Measurements from ENCODE around the gene NR3C2.
"Not testable (repeated sequence)": the region's sequence is repeated elsewhere in the genome, so short reads cannot be mapped to it uniquely, and the experiment has no call there.

Gene NR3C2

GRCh38 chr4:148373093-148373492, 69.1 kb downstream of the NR3C2 start:
- in situ Hi-C loops (cut with HindIII; ENCODE audit: low sequenced_read_pairs) = no loop called here

GRCh38 chr4:148369919-148370318, 72.3 kb downstream of the NR3C2 start:
- in situ Hi-C loops (cut with HindIII; ENCODE audit: low sequenced_read_pairs) = no loop called here

- in situ Hi-C loops (cut with HindIII; ENCODE audit: low sequenced_read_pairs) = no loop called here
Observed at GRCh38 chr4:148367756-148368155, 74.5 kb downstream of the NR3C2 start.

DNA sequence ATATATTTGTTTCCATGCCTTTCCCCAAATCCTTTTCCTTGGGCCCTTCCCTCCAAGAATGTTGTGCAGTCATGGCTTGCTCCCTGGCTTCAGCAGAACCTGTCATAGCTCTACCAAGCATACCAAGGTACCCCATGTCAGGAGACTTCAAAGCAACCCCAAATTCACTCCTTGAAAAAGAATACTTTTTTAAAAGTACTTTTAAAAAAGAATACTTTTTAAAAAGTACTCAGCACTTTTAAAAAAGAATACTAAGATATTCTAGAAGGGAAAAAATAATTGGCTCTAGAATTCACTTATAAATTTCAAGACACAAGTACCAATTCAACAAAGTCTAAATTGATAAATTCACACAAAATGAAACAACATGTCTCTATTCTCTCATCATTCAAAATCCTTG, 76.0 kb downstream of the NR3C2 start:
- in situ Hi-C loops (cut with HindIII; ENCODE audit: low sequenced_read_pairs) = no loop called here

DNA sequence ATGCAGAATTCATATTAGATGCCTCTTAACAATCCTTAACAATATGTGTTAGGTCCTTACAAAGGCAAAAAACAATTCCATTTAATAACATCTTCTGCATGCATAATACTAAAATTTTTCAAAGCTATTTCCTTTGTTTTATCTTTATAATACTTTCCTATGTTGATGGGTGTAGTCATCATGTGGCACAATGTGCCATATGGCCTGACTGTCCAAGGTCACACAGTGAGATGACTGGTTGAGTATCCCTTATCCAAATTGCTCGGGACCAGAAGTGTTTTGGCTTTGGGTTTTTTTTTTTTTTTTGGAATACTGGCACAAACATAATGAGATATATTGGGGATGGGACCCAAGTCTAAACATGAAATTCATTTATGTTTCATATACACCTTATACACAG, 77.7 kb downstream of the NR3C2 start:
- in situ Hi-C loops (cut with HindIII; ENCODE audit: low sequenced_read_pairs) = no loop called here

DNA sequence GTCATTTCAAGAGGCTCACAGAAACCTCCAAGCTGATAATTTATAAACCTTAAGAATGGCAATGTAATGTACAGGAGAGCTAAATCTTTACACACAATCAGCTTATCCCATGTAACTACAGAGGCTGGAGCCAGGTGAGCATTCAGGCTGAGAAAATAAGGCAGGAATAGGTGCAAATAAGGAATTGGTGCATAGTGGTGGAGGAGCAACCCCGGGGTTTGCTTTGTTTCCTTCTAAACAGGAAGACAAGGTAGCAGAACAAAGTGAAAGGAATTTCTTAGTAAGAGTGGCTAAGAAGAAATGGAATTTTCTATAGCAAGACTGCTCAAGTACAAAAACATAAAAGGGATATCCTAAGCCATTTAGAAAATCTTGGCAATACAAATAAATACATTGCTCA, 82.4 kb downstream of the NR3C2 start:
- in situ Hi-C loops (cut with HindIII; ENCODE audit: low sequenced_read_pairs) = no loop called here

- in situ Hi-C loops (cut with HindIII; ENCODE audit: low sequenced_read_pairs) = no loop called here
Observed at GRCh38 chr4:148355442-148356123, 86.6 kb downstream of the NR3C2 start.

DNA sequence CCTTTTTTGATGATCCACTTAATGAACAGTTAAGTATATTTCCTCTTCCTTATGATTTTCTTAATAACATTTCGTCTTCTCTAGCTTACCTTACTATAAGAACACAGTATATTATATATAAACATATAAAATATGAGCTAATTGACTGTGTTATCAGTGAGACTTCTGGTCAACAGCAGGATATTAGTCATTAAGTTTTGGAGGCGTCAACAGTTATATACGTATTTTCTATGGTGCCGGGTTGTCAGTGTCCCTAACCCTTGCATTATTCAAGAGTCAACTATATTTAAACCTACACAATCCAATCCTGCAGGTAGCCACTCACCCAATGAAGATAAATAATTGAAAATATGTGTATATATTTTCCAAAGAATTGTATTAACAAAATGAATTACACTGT, 88.0 kb downstream of the NR3C2 start:
- in situ Hi-C loops (cut with HindIII; ENCODE audit: low sequenced_read_pairs) = no loop called here

- in situ Hi-C loops (cut with HindIII; ENCODE audit: low sequenced_read_pairs) = no loop called here
Observed at GRCh38 chr4:148353571-148353970, 88.6 kb downstream of the NR3C2 start.

DNA sequence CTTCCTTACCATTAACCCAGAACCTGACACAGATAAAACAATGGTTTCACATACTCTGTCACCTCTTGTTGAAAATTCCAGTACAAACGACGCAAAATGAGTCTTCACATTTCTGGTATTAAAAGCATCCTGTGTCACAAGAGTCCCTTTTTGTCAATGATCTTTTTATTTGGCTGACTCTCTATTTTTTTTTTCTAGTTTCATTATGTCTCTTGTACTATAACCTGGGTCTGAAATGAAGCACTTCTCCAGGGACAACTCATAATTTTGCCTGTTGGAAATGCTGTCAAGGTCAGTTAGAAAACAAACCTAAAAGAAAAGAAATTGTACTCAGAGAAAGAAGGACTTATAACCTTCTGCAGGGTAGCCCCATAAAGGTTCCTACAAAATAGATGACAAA, 93.1 kb downstream of the NR3C2 start:
- in situ Hi-C loops (cut with HindIII; ENCODE audit: low sequenced_read_pairs) = no loop called here

DNA sequence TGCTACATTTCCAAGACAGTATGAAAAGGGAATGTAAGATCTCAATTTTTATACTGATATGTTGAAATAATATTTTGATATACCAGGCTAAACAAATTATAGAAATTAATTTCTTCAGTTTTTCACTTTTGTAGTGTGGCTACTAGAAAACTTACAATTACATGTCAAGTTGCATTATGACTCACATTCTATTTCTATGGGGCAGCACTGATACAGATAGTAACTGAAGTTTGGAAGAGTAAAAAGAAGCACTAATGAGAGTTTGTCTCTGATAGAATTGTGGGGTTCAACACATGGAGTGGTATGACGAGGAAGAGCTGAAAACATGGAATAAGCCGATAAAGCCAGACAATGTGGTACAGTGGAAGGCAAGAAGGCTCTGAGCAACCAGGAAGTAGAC, 95.6 kb downstream of the NR3C2 start:
- in situ Hi-C loops (cut with HindIII; ENCODE audit: low sequenced_read_pairs) = no loop called here

GRCh38 chr4:148345509-148345908, 96.7 kb downstream of the NR3C2 start:
- in situ Hi-C loops (cut with HindIII; ENCODE audit: low sequenced_read_pairs) = no loop called here

DNA sequence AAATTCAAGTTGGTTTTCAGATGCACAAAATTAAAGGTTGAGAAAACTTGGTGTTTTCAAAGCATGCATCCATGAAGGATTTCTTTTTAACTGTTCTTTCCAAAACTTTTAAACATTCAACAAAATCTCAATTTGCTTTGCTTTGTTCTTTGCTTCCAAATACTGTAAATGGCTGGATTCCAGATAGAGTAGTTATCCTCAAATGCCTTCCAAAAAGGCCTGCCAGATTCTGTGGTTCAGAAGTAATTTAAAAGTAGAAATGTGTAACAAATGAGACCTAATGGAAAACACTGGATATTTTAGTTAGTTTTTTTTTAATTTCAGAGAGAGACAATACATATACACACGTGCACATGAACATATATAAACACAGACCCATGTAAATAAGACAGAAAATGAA, 97.3 kb downstream of the NR3C2 start:
- in situ Hi-C loops (cut with HindIII; ENCODE audit: low sequenced_read_pairs) = no loop called here

- in situ Hi-C loops (cut with HindIII; ENCODE audit: low sequenced_read_pairs) = no loop called here
Observed at GRCh38 chr4:148344352-148344751, 97.9 kb downstream of the NR3C2 start.

DNA sequence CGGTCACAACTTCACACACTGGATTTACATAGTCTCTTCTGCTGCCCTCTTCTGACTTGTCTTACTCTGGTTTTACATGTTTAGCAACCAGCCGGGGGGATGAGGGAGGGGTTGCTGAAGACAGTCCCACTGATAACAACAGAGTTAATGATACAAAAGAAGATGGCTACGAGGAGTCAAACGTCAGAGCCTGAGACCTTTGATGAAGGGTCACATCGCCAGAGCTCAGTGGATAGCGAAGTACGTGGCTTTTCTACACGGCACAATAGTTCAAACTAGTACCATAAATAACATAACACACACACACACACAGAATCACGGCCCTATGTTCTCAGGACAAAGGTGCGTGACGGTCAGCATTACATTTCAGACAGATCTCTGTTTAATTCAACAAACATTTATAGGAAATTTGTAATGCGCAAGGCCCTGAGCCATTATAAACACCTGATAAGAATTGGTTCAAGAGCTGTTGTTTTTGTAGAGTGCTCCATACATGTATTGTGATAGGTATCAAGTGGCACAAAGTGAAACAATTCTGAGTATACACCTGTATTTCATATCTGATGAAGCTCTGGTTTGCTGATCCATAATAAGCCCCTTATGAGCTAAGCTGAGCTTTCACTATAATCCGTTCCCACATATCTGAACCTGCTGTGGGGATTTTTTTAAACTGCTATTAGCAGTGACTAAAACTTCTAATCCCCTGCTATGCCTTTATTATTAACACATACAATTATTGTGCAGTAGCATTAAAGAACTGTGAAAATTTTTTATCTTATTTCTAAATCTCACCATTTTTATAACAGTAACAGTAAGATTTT, 100.0 kb downstream of the NR3C2 start:
- in situ Hi-C loops (cut with HindIII; ENCODE audit: low sequenced_read_pairs) = no loop called here

DNA sequence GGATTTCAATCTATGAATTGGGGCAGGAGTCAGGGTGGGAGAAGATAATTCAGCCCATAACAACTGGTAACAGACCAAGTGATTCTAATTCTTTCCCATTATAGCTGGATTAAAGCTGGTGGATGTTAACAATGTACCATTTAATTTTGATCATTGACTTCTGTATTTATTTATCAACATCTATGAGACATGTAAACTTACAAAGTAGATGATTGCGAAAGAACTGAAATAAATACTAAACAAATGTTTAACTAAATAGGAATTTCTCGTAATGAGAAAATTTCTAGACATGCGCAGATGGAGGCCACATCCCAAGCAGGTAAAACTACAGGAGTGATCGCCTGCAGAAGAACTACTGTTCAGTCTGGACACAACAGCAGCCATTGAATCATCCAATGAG, 107.1 kb downstream of the NR3C2 start:
- in situ Hi-C loops (cut with HindIII; ENCODE audit: low sequenced_read_pairs) = no loop called here

DNA sequence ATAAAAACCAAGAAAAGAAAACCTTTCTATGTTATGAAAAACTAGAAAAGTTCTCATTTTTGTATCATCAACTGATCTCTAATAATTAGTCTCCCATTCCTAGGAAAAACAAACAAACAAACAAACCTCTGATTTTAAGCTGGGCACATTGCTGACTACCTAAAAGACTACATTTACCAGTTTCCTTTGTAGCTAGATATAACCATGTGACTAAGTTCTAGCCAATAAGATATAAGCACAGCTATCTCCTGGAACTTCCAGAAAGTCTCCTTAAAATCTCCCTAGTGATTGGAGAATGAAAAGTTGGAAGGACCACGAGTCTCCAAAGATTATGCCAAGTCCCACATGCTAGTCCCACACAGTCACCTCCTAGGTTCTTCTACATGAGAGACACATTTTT, 108.9 kb downstream of the NR3C2 start:
- in situ Hi-C loops (cut with HindIII; ENCODE audit: low sequenced_read_pairs) = no loop called here

- in situ Hi-C loops (cut with HindIII; ENCODE audit: low sequenced_read_pairs) = no loop called here
Observed at GRCh38 chr4:148332486-148332885, 109.7 kb downstream of the NR3C2 start.

DNA sequence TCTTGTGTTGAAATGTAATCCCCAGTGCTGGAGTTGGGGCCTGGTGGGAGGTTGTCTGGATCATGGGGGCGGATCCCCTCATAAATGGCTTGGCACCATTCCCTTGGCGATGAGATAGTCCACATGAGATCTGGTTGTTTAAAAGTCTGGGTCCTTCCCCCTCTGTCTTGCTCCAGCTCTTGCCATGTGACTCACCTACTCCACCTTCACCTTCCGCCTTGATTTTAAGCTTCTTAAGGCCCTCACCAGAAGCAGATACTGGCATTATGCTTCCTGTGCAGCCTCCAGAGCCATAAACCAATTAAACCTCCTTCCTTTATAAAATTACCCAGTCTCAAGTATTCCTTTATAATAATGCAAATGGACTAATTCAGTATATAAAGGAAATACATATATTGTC, 111.5 kb downstream of the NR3C2 start:
- in situ Hi-C loops (cut with HindIII; ENCODE audit: low sequenced_read_pairs) = no loop called here

DNA sequence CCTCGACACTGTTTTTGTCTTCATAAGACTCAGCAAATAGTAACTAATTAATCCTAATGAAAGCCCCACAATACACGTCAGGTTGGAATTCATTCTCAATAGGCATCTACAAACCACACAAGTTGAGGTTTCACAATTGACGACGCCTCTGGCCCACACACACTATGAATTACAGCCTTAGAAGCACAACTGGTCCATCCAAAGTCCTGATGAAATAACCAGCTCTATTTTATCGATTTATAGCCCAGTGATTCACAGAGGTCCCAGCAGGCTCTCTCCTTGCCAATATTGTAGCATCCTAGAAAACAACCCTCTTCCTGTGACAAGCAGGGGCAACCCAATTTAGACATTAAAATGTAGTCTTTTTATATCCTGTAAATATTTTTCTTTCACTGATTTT, 112.1 kb downstream of the NR3C2 start:
- in situ Hi-C loops (cut with HindIII; ENCODE audit: low sequenced_read_pairs) = no loop called here

DNA sequence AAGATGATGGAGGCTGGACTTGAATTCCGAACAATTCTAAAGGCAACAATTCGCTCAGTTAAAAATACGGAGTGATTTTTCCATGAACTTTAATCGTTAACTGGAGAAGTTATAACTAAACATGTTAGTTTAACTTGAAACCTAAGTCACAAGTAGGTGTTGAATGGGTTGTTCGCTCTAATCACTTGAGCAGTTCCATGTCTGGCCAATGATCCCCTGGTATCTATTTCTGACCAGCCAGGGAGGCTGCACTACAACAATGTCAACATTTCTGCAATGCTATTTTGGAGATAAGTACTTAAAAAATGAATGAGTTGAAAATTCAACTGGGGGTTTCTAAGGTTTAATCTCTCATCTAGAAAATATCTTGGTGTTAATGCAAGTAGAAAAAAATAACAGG, 112.5 kb downstream of the NR3C2 start:
- in situ Hi-C loops (cut with HindIII; ENCODE audit: low sequenced_read_pairs) = no loop called here

GRCh38 chr4:148327683-148328082, 114.5 kb downstream of the NR3C2 start:
- in situ Hi-C loops (cut with HindIII; ENCODE audit: low sequenced_read_pairs) = no loop called here

- in situ Hi-C loops (cut with HindIII; ENCODE audit: low sequenced_read_pairs) = not testable (repeated sequence)
Observed at GRCh38 chr4:148323316-148323715, 118.9 kb downstream of the NR3C2 start.
